Stomach smooth muscle (tissue), 2 donors: ENCODE results near the gene PTPN23.

Experiments used
- H3K27ac ChIP-seq: one replicate; pipeline ENCODE4 v1.7.0; 2013; ENCODE audit warnings: mild to moderate bottlenecking, low read length, inconsistent platforms
- H3K27me3 ChIP-seq, 2 donors: one replicate each; pipeline ENCODE4 v1.7.0; 2013; ENCODE audit warnings: low read length in 2 of 2; ENCODE audit not compliant: insufficient read depth in 2 of 2, control insufficient read depth in 1 of 2
- H3K36me3 ChIP-seq, 2 donors: one replicate each; pipeline ENCODE4 v1.7.0; 2013; ENCODE audit warnings: low read length in 2 of 2; ENCODE audit not compliant: control insufficient read depth in 2 of 2, insufficient read depth in 2 of 2
- H3K4me1 ChIP-seq: one replicate; pipeline ENCODE4 v1.7.0; 2013; ENCODE audit warnings: low read length; ENCODE audit not compliant: control insufficient read depth, insufficient read depth
- H3K4me3 ChIP-seq, 2 donors: one replicate each; pipeline ENCODE4 v1.7.0; 2013; ENCODE audit warnings: low read length in 2 of 2
- H3K9ac ChIP-seq, 2 donors: one replicate each; pipeline ENCODE4 v1.7.0; 2013; ENCODE audit warnings: low read length in 2 of 2, mild to moderate bottlenecking in 1 of 2
- H3K9me3 ChIP-seq, 2 donors: one replicate each; pipeline ENCODE4 v1.7.0; 2013; ENCODE audit warnings: low read length in 2 of 2; ENCODE audit not compliant: control insufficient read depth in 2 of 2
- donor health status: healthy.
- donor health status: Pancreatic carcinoma.

PTPN23 gene

GRCh38 chr3:47411696-47412452 lies 31.1 kb downstream of the PTPN23 start:
- no peak overlapping the region for H3K9ac ChIP-seq
- H3K9me3 ChIP-seq: no peaks in the 10 kb centered on the region
- H3K27ac ChIP-seq: no peak overlapping the region
- H3K4me1 ChIP-seq: peaks cover 4% of the 10 kb centered on the region
- no peaks in the 10 kb centered on the region for H3K27me3 ChIP-seq
- H3K36me3 ChIP-seq: peaks cover 62 to 68% of the 10 kb centered on the region in 2 donors
- no peak overlapping the region for H3K4me3 ChIP-seq

GRCh38 chr3:47412453-47412756 lies 31.6 kb downstream of the PTPN23 start:
- Histone ChIP-seq H3K27me3 (no peaks in the 10 kb centered on the region), H3K36me3 (peaks cover 60 to 64% of the 10 kb centered on the region in 2 donors), H3K4me1 (peaks cover 4% of the 10 kb centered on the region), H3K4me3 (no peak overlapping the region), H3K9ac (no peak overlapping the region), H3K9me3 (no peaks in the 10 kb centered on the region), H3K27ac (no peak overlapping the region)

- H3K36me3 ChIP-seq: peaks cover 56 to 62% of the 10 kb centered on the region in 2 donors
- H3K4me3 ChIP-seq: no peak overlapping the region
- peaks cover 4% of the 10 kb centered on the region for H3K4me1 ChIP-seq
- no peak overlapping the region for H3K9ac ChIP-seq
- H3K27ac ChIP-seq: no peak overlapping the region
- no peaks in the 10 kb centered on the region for H3K27me3 ChIP-seq
- H3K9me3 ChIP-seq: no peaks in the 10 kb centered on the region
These were observed 32.2 kb downstream of the PTPN23 start for GRCh38 chr3:47412842-47413520.

GRCh38 chr3:47413751-47414150 lies 32.9 kb downstream of the PTPN23 start:
- Histone ChIP-seq H3K27ac (no peak overlapping the region), H3K9ac (no peak overlapping the region), H3K36me3 (peaks cover 52 to 54% of the 10 kb centered on the region in 2 donors)

GRCh38 chr3:47414161-47414564 lies 33.3 kb downstream of the PTPN23 start:
- Histone ChIP-seq H3K27me3 (no peaks in the 10 kb centered on the region), H3K4me1 (peaks cover 4% of the 10 kb centered on the region), H3K9me3 (no peaks in the 10 kb centered on the region), H3K36me3 (peaks cover 52 to 54% of the 10 kb centered on the region in 2 donors), H3K9ac (no peak overlapping the region), H3K4me3 (no peak overlapping the region), H3K27ac (no peak overlapping the region)

More at GRCh38 chr3:47413751-47414150, 32.9 kb downstream of the PTPN23 start:
- H3K27me3 ChIP-seq: no peaks in the 10 kb centered on the region
- H3K9me3 ChIP-seq: no peaks in the 10 kb centered on the region
- no peak overlapping the region for H3K4me3 ChIP-seq
- peaks cover 4% of the 10 kb centered on the region for H3K4me1 ChIP-seq

- H3K36me3 ChIP-seq: peaks cover 51 to 59% of the 10 kb centered on the region in 2 donors
- no peaks in the 10 kb centered on the region for H3K27me3 ChIP-seq
- peaks cover 4% of the 10 kb centered on the region for H3K4me1 ChIP-seq
- no peak overlapping the region for H3K27ac ChIP-seq
- no peaks in the 10 kb centered on the region for H3K9me3 ChIP-seq
- H3K4me3 ChIP-seq: no peak overlapping the region
- no peak overlapping the region for H3K9ac ChIP-seq
These were observed 34.1 kb downstream of the PTPN23 start for GRCh38 chr3:47414666-47415587.

- no peak overlapping the region for H3K9ac ChIP-seq
- no peak overlapping the region for H3K27ac ChIP-seq
- H3K27me3 ChIP-seq: no peaks in the 10 kb centered on the region
- peaks cover 50 to 58% of the 10 kb centered on the region in 2 donors for H3K36me3 ChIP-seq
- no peak overlapping the region for H3K4me3 ChIP-seq
- peaks cover 4% of the 10 kb centered on the region for H3K4me1 ChIP-seq
- no peaks in the 10 kb centered on the region for H3K9me3 ChIP-seq
These were observed 35.2 kb downstream of the PTPN23 start for GRCh38 chr3:47416041-47416440.

- no peak overlapping the region for H3K4me3 ChIP-seq
- H3K27ac ChIP-seq: no peak overlapping the region
- H3K9me3 ChIP-seq: no peaks in the 10 kb centered on the region
- peaks cover 16% of the 10 kb centered on the region for H3K4me1 ChIP-seq
- H3K9ac ChIP-seq: no peak overlapping the region
- H3K36me3 ChIP-seq: peaks cover 35 to 39% of the 10 kb centered on the region in 2 donors
- no peaks in the 10 kb centered on the region for H3K27me3 ChIP-seq
These were observed 37.6 kb downstream of the PTPN23 start for GRCh38 chr3:47418167-47419082.

GRCh38 chr3:47419083-47420043 lies 38.5 kb downstream of the PTPN23 start:
- Histone ChIP-seq H3K9me3 (no peaks in the 10 kb centered on the region), H3K4me1 (peaks cover 15% of the 10 kb centered on the region), H3K36me3 (peaks cover 34% of the 10 kb centered on the region in 2 donors), H3K9ac (no peak overlapping the region), H3K27ac (no peak overlapping the region), H3K4me3 (no peak overlapping the region), H3K27me3 (no peaks in the 10 kb centered on the region)
